ENCODE measurements around the gene EDC3.
"Not testable (repeated sequence)": the region's sequence is repeated elsewhere in the genome, so short reads cannot be mapped to it uniquely, and the experiment has no call there.

Gene EDC3

GRCh38 chr15:74710319-74711094, 14.7 kb upstream of the EDC3 start:
- no peak for DNase-seq (ENCODE audit: low spot score)

GRCh38 chr15:74709892-74710291, 14.1 kb upstream of the EDC3 start:
- no peak for DNase-seq (ENCODE audit: low spot score)

- DNase-seq (ENCODE audit: low spot score) = no peak
Observed at GRCh38 chr15:74709011-74709410, 13.2 kb upstream of the EDC3 start.

- DNase-seq (ENCODE audit: low spot score) = no peak
Observed at GRCh38 chr15:74696808-74697207, 984 bp upstream of the EDC3 start.

GRCh38 chr15:74696398-74696729, 540 bp upstream of the EDC3 start:
- DNase-seq (ENCODE audit: low spot score) = no peak

- no peak for DNase-seq (ENCODE audit: low spot score)
Observed at GRCh38 chr15:74692327-74692726, 3.5 kb downstream of the EDC3 start.

- DNase-seq (ENCODE audit: low spot score) = no peak
Observed at GRCh38 chr15:74683758-74684157, 12.1 kb downstream of the EDC3 start.

GRCh38 chr15:74682954-74683353, 12.9 kb downstream of the EDC3 start:
- DNase-seq (ENCODE audit: low spot score) = no peak

GRCh38 chr15:74680456-74680855, 15.4 kb downstream of the EDC3 start:
- no peak for DNase-seq (ENCODE audit: low spot score)

GRCh38 chr15:74676801-74677200, 19.0 kb downstream of the EDC3 start:
- no peak for DNase-seq (ENCODE audit: low spot score)

- DNase-seq (ENCODE audit: low spot score) = no peak
Observed at GRCh38 chr15:74674161-74674560, 21.7 kb downstream of the EDC3 start.

- no peak for DNase-seq (ENCODE audit: low spot score)
Observed at GRCh38 chr15:74669627-74670026, 26.2 kb downstream of the EDC3 start.

- no peak for DNase-seq (ENCODE audit: low spot score)
Observed at GRCh38 chr15:74667975-74668374, 27.8 kb downstream of the EDC3 start.

GRCh38 chr15:74664670-74665069, 31.2 kb downstream of the EDC3 start:
- DNase-seq (ENCODE audit: low spot score) = no peak

- no peak for DNase-seq (ENCODE audit: low spot score)
Observed at GRCh38 chr15:74664028-74664616, 31.7 kb downstream of the EDC3 start.

GRCh38 chr15:74663303-74664027, 32.4 kb downstream of the EDC3 start:
- no peak for DNase-seq (ENCODE audit: low spot score)

- DNase-seq (ENCODE audit: low spot score) = no peak
Observed at GRCh38 chr15:74662064-74662860, 33.6 kb downstream of the EDC3 start.

GRCh38 chr15:74661280-74661679, 34.5 kb downstream of the EDC3 start:
- not testable (repeated sequence) for DNase-seq (ENCODE audit: low spot score)

GRCh38 chr15:74657846-74658245, 38.0 kb downstream of the EDC3 start:
- DNase-seq (ENCODE audit: low spot score) = peak; percentile 25

- DNase-seq (ENCODE audit: low spot score) = no peak
Observed at GRCh38 chr15:74656935-74657535, 38.8 kb downstream of the EDC3 start.

- DNase-seq (ENCODE audit: low spot score) = no peak
Observed at GRCh38 chr15:74655424-74655823, 40.4 kb downstream of the EDC3 start.

Data from AG08395 (cell line).